ENCODE data around the gene SLC38A5. TPM values are rescaled to one million over a fixed set of nuclear protein-coding genes. Genes with fewer than 3 reads are reported as not detected.

Gene SLC38A5
- total and polyA plus RNA-seq, 9 of the 15 experiments (the other 6 are each of a cell fraction or from before 2014, with no cell fraction given), result 9.3 to 228 (median 142) TPM

- peak; percentile 90 for TF ChIP-seq POLR2G (IDR thresholded peaks at IDR 0.05; ENCODE audit: low read depth, low read length)
- 0 out of 2 replicates have a peak, but pooled peaks have one; percentile 48 for TF ChIP-seq XRCC5 (IDR thresholded peaks at IDR 0.05; ENCODE audit: low read depth, low read length)
- 0 out of 2 replicates have a peak, but pooled peaks have one; percentile 25 for TF ChIP-seq BACH1 (tag; IDR thresholded peaks at IDR 0.05)
- TF ChIP-seq ERF (CRISPR knock-in tag; IDR thresholded peaks at IDR 0.05), result no peak
- no peak for TF ChIP-seq ZNF655 (CRISPR knock-in tag; IDR thresholded peaks at IDR 0.05)
- no peak for TF ChIP-seq HES1 (IDR thresholded peaks at IDR 0.05; ENCODE audit: low read depth)
- no peak for TF ChIP-seq NFIC (IDR thresholded peaks at IDR 0.05)
- peak; percentile 84 for TF ChIP-seq MYC (IDR thresholded peaks at IDR 0.05; ENCODE audit: low read depth, low read length)
- TF ChIP-seq MYC (CRISPR knock-in tag; IDR thresholded peaks at IDR 0.05; ENCODE audit: borderline replicate concordance, low read depth), result no peak
- TF ChIP-seq ZNF511 (CRISPR knock-in tag; IDR thresholded peaks at IDR 0.05), result peak; percentile 61; the same call in 1 of the 2 replicates
- no peak for TF ChIP-seq GTF2F1 (IDR thresholded peaks at IDR 0.05; ENCODE audit: low read depth, low read length)
- TF ChIP-seq, protein P1, sequence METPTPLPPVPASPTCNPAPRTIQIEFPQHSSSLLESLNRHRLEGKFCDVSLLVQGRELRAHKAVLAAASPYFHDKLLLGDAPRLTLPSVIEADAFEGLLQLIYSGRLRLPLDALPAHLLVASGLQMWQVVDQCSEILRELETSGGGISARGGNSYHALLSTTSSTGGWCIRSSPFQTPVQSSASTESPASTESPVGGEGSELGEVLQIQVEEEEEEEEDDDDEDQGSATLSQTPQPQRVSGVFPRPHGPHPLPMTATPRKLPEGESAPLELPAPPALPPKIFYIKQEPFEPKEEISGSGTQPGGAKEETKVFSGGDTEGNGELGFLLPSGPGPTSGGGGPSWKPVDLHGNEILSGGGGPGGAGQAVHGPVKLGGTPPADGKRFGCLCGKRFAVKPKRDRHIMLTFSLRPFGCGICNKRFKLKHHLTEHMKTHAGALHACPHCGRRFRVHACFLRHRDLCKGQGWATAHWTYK (CRISPR knock-in tag; IDR thresholded peaks at IDR 0.05), result 0 out of 2 replicates have a peak, but pooled peaks have one; percentile 49
- TF ChIP-seq MYBL2 (IDR thresholded peaks at IDR 0.05; ENCODE audit: low read depth), result no peak
- no peak for TF ChIP-seq MYBL2 (CRISPR knock-in tag; IDR thresholded peaks at IDR 0.05; ENCODE audit: borderline replicate concordance)
- TF ChIP-seq MCM3 (IDR thresholded peaks at IDR 0.05), result no peak
- no peak for TF ChIP-seq CBFA2T3 (IDR thresholded peaks at IDR 0.05)
- TF ChIP-seq SETDB1 (IDR thresholded peaks at IDR 0.05; ENCODE audit: low read length), result no peak
- no peak for TF ChIP-seq THAP12 (CRISPR knock-in tag; IDR thresholded peaks at IDR 0.05)
- TF ChIP-seq HDAC3 (IDR thresholded peaks at IDR 0.05; ENCODE audit: borderline replicate concordance, partially characterized antibody), result no peak
- TF ChIP-seq NR4A1 (CRISPR knock-in tag; IDR thresholded peaks at IDR 0.05), result no peak
- no peak for TF ChIP-seq NR4A1 (tag; IDR thresholded peaks at IDR 0.05)
- TF ChIP-seq TEAD1 (CRISPR knock-in tag; IDR thresholded peaks at IDR 0.05), result peak in 1 of 2 experiments; percentile 56; a peak in 1 of 4 replicates
- no peak for TF ChIP-seq MTF1 (CRISPR knock-in tag; IDR thresholded peaks at IDR 0.05; ENCODE audit: borderline replicate concordance)
Observed at GRCh38 chrX:48475774-48476577, 5.9 kb upstream of the SLC38A5 start, which contains the start of gene FTSJ1 (continued).

All from K562 (cell line).